ENCODE data around the gene CRELD2. TPM values are rescaled to one million over a fixed set of nuclear protein-coding genes. Genes with fewer than 3 reads are reported as not detected.

CRELD2 gene
- total and polyA plus RNA-seq, 2 of the 13 experiments (the other 11 are each of a cell fraction or from before 2014, with no cell fraction given) = 17.2 to 44.7 TPM

DNA sequence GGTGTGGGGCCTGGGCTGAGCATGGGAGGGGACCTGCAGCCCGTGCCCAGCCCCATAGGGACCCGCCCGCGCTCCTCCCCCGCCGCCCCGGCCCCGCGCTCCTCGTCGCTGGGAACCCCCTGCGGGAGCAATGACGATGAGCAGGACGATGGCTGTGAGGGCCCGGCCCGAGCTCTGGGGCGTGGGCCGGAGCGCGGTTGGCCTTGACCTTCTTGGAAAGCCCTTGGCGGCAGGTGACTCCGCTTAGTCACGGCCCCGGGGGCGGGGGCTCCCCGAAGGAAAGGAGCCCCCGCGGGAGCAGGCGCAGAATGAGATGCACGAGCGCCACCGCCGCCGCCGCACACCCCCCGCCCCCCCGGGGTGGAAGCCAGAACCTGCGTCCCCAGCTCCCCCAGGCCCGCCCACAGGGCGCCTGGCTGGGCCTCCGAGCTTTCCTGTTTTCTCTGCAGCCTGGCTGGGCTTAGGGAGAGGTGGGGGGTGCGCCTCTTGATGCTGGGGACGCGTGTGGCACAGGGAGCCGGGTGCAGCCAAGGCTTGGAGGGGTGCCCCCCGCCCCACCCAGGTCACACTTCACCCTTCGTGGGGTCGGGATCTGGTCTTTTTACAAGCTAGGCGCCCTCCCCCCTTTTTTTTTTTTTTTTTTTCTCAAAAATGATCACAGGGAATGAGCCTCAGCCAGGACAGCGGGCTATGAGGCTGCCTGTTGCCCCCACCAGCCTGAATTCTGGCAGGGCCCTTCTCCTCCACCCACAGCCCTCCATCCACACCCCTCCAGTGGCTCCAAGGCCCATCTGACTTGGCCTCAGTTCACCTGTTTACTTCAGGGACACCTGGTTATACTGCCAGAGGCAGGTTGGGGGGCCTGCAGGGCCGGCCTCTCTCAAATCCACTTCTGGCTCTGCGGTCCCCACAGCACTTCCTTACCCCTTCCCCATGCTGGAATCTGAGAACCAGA is 17.9 kb downstream of the CRELD2 start (continued):
- TF ChIP-seq, protein P1, sequence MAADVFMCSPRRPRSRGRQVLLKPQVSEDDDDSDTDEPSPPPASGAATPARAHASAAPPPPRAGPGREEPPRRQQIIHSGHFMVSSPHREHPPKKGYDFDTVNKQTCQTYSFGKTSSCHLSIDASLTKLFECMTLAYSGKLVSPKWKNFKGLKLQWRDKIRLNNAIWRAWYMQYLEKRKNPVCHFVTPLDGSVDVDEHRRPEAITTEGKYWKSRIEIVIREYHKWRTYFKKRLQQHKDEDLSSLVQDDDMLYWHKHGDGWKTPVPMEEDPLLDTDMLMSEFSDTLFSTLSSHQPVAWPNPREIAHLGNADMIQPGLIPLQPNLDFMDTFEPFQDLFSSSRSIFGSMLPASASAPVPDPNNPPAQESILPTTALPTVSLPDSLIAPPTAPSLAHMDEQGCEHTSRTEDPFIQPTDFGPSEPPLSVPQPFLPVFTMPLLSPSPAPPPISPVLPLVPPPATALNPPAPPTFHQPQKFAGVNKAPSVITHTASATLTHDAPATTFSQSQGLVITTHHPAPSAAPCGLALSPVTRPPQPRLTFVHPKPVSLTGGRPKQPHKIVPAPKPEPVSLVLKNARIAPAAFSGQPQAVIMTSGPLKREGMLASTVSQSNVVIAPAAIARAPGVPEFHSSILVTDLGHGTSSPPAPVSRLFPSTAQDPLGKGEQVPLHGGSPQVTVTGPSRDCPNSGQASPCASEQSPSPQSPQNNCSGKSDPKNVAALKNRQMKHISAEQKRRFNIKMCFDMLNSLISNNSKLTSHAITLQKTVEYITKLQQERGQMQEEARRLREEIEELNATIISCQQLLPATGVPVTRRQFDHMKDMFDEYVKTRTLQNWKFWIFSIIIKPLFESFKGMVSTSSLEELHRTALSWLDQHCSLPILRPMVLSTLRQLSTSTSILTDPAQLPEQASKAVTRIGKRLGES (CRISPR knock-in tag; IDR thresholded peaks at IDR 0.05; ENCODE audit: borderline replicate concordance) = no peak
- TF ChIP-seq CSRNP1 (CRISPR knock-in tag; IDR thresholded peaks at IDR 0.05) = no peak
- no peak for TF ChIP-seq PAWR (CRISPR knock-in tag; IDR thresholded peaks at IDR 0.05; ENCODE audit: borderline replicate concordance)
- no peak for TF ChIP-seq NFAT5 (CRISPR knock-in tag; IDR thresholded peaks at IDR 0.05)
- TF ChIP-seq SPEN (CRISPR knock-in tag; IDR thresholded peaks at IDR 0.05; ENCODE audit: low read depth) = peak; percentile 70; the same call in 1 of the 2 replicates
- TF ChIP-seq GABPA (IDR thresholded peaks at IDR 0.05; ENCODE audit: low read depth, low read length) = no peak
- peak; percentile 55; the same call in 1 of the 2 replicates for TF ChIP-seq GABPA (CRISPR knock-in tag; IDR thresholded peaks at IDR 0.05; ENCODE audit: low read depth)
- TF ChIP-seq SMAD3 (CRISPR knock-in tag; IDR thresholded peaks at IDR 0.05) = no peak
- TF ChIP-seq ZFP1 (CRISPR knock-in tag; IDR thresholded peaks at IDR 0.05) = no peak
- TF ChIP-seq, protein P2, sequence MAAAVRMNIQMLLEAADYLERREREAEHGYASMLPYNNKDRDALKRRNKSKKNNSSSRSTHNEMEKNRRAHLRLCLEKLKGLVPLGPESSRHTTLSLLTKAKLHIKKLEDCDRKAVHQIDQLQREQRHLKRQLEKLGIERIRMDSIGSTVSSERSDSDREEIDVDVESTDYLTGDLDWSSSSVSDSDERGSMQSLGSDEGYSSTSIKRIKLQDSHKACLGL (CRISPR knock-in tag; IDR thresholded peaks at IDR 0.05) = no peak
- TF ChIP-seq, protein P3, sequence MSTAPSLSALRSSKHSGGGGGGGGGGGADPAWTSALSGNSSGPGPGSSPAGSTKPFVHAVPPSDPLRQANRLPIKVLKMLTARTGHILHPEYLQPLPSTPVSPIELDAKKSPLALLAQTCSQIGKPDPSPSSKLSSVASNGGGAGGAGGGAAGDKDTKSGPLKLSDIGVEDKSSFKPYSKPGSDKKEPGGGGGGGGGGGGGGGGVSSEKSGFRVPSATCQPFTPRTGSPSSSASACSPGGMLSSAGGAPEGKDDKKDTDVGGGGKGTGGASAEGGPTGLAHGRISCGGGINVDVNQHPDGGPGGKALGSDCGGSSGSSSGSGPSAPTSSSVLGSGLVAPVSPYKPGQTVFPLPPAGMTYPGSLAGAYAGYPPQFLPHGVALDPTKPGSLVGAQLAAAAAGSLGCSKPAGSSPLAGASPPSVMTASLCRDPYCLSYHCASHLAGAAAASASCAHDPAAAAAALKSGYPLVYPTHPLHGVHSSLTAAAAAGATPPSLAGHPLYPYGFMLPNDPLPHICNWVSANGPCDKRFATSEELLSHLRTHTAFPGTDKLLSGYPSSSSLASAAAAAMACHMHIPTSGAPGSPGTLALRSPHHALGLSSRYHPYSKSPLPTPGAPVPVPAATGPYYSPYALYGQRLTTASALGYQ (CRISPR knock-in tag; IDR thresholded peaks at IDR 0.05) = peak; percentile 85; the same call in 1 of the 2 replicates
- TF ChIP-seq MYPOP (CRISPR knock-in tag; IDR thresholded peaks at IDR 0.05) = peak; percentile 59; the same call in 1 of the 2 replicates
- no peak for TF ChIP-seq PCBP2 (optimal IDR thresholded peaks at IDR 0.05; ENCODE audit: low read depth, low read length, poor library complexity, severe bottlenecking)
- TF ChIP-seq NR3C1 (CRISPR knock-in tag; IDR thresholded peaks at IDR 0.05) = no peak

Data from HepG2 (cell line).